Central memory CD4-positive, alpha-beta T cell (primary cell): Measurements from ENCODE around the gene ADCY3.
"Not testable (repeated sequence)": the region's sequence is repeated elsewhere in the genome, so short reads cannot be mapped to it uniquely, and the experiment has no call there.

Experiments
- DNase-seq: peaks from one replicate; pipeline ENCODE4 v3.0.0; 2022

ADCY3 gene

DNA sequence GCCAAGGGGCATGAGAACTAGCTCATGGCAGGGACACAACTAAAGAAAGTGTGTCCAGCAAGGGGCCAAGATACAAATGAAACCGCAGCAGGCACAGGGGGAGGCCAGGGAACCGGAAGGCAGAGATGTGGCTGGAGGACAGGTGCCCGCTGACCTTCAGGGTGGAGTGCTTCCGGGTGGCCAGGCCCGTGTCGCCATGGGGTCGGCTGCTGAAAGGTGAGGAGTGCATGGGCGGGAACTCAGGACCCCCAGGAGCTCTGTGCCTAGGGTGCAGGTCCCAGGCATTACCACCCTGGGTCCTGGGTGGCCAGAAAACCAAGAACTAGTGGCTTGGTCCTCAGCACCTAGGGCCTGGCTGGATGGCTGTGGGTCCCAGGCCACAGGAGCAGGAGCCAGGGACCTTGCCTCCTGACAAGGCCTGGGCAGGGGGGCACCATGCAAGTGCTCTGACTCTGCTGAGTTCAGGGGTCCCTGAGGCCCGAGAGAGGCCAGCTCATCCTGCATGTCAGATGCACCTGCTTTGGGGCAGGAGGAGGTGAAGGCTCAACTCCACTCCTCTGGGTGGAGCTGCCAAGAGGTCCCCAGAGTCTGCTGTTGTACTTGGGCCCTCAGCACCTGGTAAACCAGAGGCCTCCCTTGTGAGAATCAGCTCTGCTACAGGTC is 75.9 kb downstream of the ADCY3 start:
- DNase-seq: no peak

DNA sequence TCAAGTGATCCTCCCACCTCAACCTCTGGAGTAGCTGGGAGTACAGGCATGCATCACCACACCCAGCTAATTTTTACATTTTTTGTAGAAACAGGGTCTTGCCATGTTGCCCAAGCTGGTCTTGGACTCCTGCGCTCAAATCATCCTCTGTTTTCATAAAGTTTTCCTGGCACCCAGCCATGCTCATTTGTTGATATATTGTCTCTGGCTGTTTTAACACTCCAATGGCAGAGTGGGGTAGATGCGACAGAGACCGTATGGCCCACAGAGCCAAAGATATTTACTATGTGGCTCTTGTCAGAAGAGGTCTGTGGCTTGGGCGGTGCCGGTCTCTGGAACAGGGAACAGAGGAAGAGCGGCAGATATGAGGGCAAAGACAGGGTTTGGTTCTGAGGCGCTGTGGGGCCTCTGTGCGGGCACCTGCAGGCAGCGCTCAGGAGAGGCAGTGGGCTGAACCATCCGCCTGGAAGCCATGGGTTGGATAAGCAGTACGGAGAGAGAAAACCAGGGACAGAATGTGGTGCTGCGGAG is 76.6 kb downstream of the ADCY3 start:
- no peak for DNase-seq

DNA sequence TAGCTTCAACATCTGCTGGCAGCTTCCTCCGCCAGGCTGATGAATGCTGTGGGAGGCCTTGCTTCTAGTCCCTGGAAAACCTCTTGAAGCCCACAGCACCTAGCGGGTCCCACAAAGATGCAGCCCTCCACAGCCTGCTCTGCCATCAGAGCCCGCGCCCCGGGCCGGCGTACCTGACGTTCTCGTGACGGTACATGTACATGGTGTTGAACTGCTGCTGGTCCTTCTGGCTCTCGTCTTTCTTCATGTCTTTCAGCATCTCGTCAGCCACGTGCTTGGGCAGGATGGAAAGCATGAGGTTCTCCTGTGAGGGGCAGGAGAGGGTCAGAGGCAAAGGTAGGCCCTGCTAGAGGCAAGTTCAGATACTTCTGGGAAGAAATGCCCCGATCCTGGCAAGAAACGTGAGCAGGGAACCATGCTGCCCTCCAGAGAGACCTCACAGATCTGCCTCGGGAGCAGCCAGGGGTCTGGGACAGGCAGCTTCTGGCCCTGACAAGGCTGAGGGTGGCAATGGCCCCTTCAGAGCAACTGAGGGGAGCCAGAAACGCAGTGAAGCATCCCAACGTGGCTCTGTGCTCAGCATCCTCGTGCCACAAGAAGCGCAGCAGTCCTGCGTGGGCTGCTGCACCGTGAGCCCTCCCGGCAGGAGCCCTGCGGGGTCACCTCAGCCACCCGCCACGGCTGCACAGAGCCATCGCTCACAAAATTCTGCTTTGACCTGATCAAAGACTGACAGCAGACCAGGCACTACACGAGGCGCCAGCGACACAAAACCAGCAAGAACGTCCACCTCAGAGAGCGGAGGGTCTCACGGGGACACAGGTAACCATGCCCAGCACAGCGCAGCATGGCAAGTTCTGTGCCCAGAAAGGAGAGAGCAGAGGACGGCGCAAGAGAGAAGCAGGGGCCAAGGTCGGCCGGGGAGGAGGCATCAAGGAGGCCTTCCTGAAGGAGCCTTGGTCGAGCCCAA is 77.7 kb downstream of the ADCY3 start:
- DNase-seq: no peak

DNA sequence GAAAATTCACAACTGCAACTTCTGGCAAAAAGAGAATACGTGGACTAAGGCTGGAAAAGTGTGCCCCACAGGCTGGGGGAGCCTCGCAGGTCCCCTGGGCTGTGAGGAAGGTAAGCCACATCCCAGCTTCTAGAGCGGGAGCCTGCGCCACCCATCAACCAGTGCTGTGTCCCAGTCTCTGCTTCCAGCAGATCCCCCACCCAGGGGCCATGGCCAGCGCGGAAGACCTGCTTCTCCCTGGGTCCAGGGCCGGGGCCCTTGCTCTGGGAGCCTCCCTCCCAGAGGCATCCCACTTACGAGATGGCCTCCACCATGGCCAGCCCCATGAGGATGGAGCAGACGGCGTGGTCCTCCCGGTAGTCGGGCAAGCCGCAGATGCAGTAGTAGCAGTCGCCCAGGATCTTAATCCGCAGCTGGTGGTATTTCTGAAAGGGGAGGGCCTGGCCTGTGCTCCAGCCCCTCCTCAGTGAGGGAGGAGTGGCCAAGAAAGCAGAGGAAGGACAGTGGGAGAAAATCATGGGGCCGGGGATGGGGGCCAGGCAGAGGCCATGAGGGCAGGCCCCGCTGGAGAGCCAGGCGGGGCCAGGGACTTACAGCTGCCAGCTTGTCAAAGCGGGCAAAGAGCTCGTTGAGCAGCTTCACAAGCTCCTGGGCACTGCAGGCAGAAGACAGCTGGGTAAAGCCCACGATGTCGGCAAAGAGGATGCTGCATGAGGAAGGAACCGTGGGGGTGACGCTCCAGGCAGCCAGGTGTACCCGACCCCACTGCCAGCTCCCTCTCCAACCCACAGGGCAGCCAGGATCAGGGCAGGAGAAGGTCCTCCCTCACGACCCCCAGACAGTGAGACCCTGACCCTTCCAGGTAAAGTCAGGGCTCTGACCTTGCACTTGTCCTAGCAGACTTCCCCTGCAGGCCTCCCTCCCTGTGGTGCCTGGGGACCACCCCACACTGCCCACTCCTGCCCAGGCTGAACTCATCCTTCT is 78.8 kb downstream of the ADCY3 start:
- DNase-seq: no peak

DNA sequence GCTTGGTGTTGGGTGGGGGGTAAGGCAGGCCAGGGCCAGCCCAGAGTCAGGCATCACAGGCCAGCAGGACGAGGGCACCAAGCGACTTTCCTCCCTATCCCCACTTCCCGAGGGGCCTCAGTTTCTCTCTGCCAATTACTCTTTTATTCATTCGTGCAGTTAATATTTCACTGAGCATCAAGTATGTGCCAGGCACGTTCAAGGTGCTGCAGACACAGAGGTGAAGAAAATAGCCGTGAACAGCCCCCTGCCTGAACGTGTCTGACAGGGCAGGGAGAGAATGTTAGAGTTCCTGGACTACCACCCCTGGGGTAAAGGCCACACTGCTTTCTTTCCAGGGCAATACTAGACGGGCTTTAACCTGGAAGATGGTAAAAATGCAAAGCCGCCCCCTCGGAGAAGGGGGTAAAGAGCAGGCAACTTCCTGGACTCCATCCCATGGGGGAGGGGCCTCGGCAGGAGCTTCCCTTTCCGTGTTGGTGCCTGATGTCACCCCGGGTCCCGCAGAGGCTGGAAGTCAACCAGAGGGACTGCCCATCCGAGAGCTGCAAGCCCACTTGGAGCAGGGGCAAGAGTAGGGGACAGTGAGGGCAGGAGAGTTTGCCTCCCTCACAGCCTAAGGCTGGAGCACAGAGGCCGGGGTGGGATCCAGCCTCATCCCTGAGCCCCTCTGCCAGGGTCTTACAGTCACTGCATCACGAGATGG is 79.7 kb downstream of the ADCY3 start:
- DNase-seq: no peak

DNA sequence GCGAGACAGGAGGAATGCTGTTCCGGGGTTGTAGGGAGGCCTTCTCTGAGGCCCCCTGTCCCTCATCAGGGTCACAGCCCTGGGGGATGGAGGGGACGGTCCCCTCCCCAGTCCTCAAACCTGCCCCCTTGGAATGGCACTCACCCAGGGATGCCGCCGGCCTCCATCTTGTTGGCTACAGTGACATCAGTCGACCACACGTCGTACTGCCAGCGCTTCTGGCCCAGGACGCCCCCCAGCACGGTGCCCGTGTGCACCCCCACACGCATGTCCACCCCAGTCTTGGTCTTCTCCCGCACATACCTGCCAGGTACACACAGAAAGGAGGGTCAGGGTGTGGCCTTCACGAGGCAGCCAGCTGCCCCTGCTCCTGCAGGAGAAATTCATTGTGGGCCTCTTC is 80.3 kb downstream of the ADCY3 start:
- no peak for DNase-seq

DNA sequence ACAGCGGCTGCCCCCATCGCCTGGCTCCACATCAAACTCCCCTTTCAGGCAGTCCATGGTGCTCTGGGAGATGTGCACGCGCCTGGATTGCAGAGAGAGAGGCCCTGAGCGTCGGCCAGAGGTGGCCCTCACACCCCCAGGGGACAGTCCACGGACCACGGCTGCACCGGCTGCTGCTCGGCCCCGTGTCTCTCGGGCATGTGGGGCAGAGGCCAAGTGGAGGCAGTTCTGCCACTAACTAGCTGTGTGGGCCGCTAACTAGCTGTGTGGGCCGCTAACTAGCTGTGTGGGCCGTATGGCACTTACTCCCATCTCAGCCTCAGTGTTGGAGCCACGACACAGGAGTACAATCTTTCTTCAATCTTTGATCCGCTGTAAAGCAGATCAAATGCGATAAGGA is 81.5 kb downstream of the ADCY3 start:
- no peak for DNase-seq

DNA sequence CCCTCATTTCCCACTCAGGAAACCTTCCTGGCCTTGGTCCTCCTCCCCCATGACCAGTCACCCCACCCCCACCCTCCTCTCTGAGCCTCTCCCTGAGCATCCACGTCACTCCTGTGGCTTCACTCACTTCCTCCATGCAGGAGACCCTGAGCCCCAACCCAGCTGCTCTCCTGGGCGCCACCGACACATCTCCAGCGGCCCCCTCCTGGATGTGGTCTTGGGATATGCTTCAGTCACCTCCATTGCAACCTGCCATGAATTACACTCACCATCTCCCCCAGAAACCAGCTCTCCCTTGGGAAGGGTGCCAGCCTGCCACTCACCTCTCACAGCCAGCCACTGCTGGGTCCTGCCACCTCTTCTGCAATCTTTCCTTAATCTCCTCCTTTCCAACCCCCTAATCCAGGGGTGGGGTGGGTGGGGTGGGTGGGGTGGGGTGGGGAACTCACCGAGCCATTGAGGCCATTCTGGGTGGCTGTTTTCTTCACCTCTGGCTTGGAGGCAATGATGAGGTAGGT is 82.0 kb downstream of the ADCY3 start:
- no peak for DNase-seq

DNA sequence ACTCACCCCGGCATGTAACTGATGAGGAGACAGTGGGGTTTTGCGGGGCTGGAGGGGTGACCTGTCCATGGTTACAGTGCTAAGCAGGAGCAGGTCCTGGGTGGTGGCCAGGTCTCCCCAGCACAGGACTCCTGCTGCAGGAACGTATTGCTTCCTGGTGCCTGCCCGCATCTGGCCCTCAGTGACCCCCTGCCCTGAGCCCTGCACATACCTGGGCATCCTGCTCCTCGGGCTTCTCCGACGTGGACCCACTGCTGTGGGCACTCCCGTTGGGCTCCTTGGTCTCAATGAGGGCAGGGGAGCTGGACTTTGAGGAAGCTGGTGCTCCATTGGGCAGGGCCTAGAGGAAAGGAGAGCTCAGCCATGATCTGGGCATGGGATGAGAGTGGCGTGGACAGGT is 83.3 kb downstream of the ADCY3 start:
- no peak for DNase-seq

DNA sequence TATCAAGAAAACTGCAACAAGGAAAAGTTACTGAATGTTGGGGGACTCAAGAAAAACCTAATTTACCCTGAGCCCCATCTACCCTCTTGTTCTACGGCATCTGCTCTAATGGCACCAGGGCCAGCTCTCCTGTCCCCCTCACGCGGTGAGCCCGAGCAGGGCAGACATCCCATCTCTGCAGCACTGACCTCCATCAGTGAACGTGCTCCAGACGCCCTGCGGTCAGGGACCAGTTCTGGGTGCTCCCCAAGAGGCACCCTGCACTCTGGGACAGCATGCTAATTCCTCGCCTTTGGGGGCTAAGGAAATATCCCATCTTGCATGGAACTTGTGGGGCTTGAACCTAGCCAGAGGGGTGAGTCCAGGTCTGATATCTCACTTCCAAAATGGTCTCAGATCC is 83.8 kb downstream of the ADCY3 start:
- no peak for DNase-seq

DNA sequence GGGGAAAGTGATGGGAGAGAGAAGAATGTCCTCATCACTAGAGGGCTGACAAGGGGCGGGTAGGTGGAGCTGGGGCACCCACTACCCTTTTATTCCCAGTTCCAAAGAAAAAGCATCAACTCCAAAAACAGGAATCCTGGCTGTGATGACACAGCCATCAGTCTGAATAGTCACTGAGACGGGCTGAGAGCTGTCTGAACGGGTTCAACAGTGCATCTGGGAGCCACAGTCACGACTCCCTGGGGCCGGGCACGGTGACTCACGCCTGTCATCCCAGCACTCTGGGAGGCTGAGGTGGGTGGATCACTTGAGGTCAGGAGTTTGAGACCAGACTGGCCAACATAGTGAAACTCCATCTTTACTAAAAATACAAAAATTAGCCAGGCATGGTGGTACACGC is 84.6 kb downstream of the ADCY3 start:
- DNase-seq: not testable (repeated sequence)

DNA sequence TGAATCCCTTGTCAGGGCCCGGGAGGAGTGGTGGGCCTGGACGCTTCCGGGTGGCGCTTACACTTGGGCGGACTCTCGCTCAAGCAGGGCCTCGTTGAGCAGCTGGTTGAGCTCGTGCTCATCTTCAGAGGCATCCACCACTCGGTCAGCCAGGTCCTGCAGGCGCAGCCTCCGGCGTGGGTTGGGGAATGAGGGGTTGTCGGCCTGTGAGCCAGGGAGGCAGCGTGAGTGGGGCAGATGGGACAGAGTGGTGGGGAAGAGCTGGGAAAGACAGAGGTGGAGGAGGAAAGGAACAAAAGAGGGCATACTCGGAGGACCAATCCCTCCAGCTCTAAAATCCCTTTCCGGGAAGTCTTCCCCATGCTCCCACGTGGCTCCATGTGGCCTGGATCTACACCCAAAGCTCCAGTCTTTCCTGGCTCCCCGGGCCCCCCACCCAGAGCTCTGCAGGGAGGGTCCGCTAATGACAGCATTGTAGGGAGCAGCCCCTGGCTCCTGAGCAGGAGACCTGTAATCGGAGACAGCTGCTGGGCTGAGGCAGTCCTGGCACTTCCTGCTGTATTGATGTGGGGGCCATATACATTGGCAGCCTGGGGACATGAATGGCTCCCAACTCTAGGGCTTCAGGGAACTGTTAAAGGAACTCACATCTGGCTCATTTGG is 85.2 kb downstream of the ADCY3 start:
- DNase-seq: no peak

DNA sequence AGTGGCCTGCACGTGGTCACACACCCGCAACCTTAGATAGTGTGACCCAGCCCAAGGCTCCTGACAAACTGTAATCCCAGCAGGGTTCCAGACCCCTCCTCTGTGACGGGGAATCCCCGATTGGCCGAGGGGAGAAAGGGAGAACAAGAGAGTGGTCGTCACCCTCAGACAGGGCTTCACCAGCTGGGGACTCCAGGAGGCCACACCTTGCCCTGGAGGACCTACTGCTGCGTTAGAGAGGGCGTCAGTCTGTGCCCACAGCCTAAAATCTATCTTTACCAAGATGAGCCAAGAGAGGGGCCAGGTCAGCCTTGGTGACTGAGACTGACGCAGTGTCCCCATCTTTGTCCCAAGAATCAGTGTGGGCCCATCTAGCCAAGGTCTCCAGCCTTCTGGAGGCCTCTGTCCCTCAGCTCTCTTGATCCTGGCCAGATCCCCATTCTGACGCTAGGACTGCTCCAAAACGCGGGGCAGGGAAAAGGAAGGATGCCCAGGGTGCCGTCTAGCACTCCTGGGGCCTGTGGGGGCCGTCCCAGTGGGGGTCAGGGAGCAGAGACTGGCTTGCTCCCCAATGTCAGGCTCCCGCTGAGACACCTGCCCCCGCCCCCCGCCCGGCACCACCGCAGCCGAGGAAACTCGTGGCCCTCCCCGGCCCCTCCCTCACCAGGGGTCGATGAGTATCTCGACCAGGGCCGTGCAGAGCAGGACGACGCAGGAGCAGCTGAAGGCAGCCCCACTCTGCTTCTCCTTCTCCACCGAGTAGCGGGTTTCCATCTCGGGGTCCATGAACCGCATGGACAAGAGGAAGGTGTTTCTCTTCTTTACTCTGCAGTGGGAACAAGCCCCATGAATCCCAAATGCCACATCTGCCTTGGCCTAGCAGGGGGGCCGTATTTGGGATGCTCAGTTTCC is 86.0 kb downstream of the ADCY3 start:
- no peak for DNase-seq

DNA sequence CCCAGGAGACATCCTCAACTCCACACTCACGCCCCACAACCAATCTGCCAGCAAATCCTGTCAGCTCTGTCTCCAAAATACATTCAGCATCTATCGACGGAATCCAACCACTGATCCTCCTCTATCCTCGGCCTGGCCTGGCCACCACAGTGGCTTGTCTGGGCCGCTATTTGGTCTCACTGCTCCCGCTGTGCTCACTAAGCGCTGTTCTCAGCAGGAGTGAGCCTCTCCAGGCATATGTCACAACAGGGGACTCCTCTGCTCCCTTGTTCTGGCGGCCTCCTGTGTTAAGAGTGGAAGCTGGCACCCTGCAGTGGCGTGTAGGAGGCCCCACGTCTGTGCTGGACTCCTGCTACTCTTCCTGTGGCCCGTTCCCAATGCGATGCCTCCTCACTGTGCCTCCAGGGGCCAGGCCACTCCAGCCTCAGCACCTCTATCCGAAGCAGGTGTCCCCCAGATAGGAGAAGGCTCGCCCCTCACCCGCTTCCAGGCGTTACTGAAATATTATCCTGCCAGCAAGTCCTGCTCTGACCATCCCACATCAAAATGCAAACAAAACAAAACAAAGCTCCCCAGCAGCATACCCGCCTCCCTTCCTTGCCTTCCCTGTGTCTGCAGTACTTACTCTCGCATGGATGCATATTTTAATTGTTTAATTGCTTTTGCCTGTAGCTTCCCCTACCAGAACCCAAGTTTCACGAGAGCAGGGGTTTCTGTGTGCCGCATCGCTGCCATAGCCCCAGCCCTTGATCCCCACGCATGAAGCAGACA is 86.9 kb downstream of the ADCY3 start:
- DNase-seq: no peak

DNA sequence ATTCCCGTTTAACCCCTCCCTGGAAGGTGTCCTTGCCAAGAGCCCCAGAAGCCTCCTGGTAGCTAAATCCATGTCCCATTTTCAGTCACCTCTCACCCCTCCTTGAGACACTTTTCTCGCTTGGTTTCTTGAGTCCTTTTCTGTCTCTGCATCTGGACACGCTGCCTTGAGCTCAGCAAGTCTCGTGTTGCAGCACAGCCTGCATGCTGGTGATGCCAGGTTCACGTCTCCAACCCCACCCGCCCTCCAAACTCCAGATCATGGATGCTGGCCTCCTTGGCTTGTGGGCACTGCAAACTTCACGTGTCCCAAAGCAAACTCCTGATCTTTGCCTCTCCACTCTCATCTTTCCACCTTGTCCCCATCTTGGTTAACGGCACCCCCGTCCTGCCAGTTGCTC is 87.5 kb downstream of the ADCY3 start:
- no peak for DNase-seq

DNA sequence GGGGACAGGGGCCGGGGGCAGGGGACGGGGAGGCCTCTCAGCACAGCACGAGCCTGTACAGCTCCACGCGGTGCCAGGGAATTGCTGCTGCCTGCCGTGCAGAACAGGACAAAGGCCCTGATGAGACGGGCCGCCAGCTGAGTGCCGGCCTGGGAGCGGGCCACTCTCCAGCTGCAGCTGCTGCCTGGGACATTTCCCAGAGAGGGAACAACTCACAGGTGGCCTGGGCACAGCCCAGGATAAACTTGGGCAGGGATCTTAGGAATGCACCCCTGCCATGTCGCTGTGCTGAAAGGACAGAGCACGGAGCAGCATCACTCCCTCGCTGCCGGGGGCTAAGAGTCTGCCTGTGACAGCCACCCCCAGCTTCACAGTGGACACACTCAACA is 88.0 kb downstream of the ADCY3 start:
- DNase-seq: no peak

DNA sequence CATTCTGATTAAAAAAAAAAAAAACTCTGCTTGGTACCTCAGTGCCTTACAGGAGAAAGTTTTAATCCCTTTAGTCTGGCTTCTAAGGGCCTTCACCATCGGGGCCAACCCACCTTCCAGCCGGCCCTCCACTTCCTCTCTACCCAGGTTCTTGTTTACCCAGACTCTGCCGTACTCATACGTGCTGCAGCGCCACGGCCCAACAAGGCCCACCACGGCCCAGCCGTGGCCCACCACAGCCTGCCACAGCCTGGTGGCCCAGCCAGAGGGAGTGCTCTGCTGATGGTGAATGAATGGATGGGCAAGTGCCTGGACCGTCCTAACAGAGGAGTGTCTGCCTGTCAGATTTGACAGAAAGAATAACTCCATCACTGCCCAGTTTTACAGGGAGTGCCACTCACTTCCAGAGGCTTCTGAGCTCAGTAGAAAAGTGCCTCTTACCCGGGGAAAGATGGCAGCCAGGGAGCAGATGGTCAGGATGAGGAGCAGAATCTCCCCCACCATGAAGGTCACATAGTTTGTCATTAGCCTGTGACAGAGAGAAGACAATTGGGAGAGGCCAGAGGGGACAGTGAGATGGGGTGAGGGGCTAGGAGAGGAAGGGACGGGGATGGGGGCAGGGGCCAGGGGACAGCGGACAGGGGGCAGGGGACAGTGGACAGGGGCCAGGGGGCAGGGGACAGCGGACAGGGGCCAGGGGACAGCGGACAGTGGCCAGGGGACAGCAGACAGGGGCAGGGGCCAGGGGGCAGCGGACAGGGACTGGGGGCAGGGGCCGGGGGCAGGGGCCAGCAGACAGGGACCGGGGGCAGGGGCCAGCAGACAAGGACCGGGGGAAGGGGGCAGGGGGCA is 88.6 kb downstream of the ADCY3 start:
- DNase-seq: no peak

DNA sequence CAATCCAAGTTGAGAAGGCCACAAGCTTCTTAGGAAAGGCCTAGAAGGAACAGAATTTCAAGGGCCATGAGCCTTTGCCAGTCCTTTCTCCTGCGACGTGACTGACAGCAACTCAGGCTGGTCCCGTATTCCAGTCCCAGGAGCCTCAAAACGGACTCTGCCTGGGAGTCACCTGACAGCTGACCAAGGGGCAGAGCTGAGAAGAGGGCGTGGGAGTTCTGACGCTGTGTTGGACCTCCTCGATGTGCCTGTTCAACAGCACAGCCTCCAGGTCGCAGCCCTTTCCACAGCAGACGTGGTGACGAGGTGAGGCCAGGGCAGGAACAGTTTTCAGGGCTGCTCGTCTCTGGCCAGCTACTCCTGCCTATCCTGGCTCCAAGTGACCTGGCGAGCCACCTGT is 89.3 kb downstream of the ADCY3 start:
- no peak for DNase-seq
